Stimulated activated CD8-positive, alpha-beta memory T cell treated with anti-CD3 and anti-CD28 coated beads, Interleukin-15, amount 100 ng/mL, for 48 hours (primary cell): ENCODE measurements around the gene CFAP43.
A peak's percentile ranks its signal among the peaks of the same experiment; 100 is the strongest.

Source experiments
- DNase-seq, 2 donors: peaks; one replicate each; pipeline ENCODE4 v3.0.0-alpha.2; 2020; ENCODE audit warnings: low read depth in 2 of 2

CFAP43 gene

GRCh38 chr10:104231784-104232612 lies at the start of gene CFAP43:
Gene CFAP43, minus strand, starts transcription at chr10:104232364. Its CDS starts 118 bp downstream, at chr10:104232246.
- DNase-seq: peak; percentile 97

GRCh38 chr10:104281694-104282093 lies 49.5 kb upstream of the CFAP43 start:
- no peak for DNase-seq

GRCh38 chr10:104279550-104280259 lies 47.5 kb upstream of the CFAP43 start:
- no peak for DNase-seq

GRCh38 chr10:104277785-104278184 lies 45.6 kb upstream of the CFAP43 start:
- no peak for DNase-seq

- no peak for DNase-seq
Observed at GRCh38 chr10:104276192-104276591, 44.0 kb upstream of the CFAP43 start.

GRCh38 chr10:104274762-104275721 lies 42.9 kb upstream of the CFAP43 start:
- DNase-seq: peak; percentile 28 to 38

- no peak for DNase-seq
Observed at GRCh38 chr10:104273899-104274575, 41.9 kb upstream of the CFAP43 start.

- no peak for DNase-seq
Observed at GRCh38 chr10:104273286-104273685, 41.1 kb upstream of the CFAP43 start.

- DNase-seq: peak; percentile 98 to 99
Observed at GRCh38 chr10:104268713-104269645, 36.8 kb upstream of the CFAP43 start, which contains the start of gene GSTO2. Gene GSTO2, plus strand, starts transcription at chr10:104269184. Its CDS starts 5,732 bp downstream, at chr10:104274916.

- peak in 1 of 2 donors; percentile 14 for DNase-seq
Observed at GRCh38 chr10:104268405-104268712, 36.2 kb upstream of the CFAP43 start.

GRCh38 chr10:104267721-104268404 lies 35.7 kb upstream of the CFAP43 start:
- peak; percentile 16 to 36 for DNase-seq

- no peak for DNase-seq
Observed at GRCh38 chr10:104264783-104265182, 32.6 kb upstream of the CFAP43 start.

GRCh38 chr10:104262055-104262454 lies 29.9 kb upstream of the CFAP43 start:
- DNase-seq: no peak

- DNase-seq: no peak
Observed at GRCh38 chr10:104260775-104261115, 28.6 kb upstream of the CFAP43 start.

- DNase-seq: no peak
Observed at GRCh38 chr10:104259999-104260774, 28.0 kb upstream of the CFAP43 start.

GRCh38 chr10:104259456-104259855 lies 27.3 kb upstream of the CFAP43 start:
- no peak for DNase-seq

- DNase-seq: no peak
Observed at GRCh38 chr10:104258209-104258608, 26.0 kb upstream of the CFAP43 start.

- DNase-seq: no peak
Observed at GRCh38 chr10:104257235-104257634, 25.1 kb upstream of the CFAP43 start.
